Fibroblast of skin of right quadriceps (primary cell): Measurements from ENCODE around the gene SRGAP3.
"Not testable (repeated sequence)": the region's sequence is repeated elsewhere in the genome, so short reads cannot be mapped to it uniquely, and the experiment has no call there.

Experiments used
- DNase-seq: peaks from one replicate; pipeline ENCODE4 v3.0.0-alpha.2; 2013

The SRGAP3 gene

GRCh38 chr3:9249273-9250192 lies at the start of gene SRGAP3:
SRGAP3 (minus strand) TSS chr3:9249646; CDS start chr3:9248951, 695 bp downstream.
- peak; percentile 88 for DNase-seq

- peak; percentile 48 for DNase-seq
Measured at GRCh38 chr3:9298236-9298635, 48.8 kb upstream of the SRGAP3 start.

- DNase-seq = no peak
Measured at GRCh38 chr3:9296241-9296640, 46.8 kb upstream of the SRGAP3 start.

DNA sequence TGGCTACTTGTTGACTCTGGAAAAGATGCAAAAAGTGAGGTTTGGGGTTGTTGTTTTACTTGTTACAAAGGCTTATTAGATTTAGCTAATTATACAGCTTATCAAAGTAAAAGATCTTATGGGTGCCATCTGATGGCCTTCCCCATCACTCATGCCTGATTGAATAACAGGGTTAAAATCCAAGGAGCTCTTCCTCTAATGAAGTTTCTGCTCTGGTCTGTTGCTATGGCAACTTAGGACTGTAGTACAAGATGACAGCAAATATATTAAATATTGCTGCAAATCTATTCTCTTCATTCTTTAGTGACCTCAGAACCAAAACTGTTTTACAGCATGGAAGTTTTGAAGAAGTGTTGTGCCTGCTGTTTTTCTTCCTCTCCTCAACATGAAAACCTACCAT lies 45.6 kb upstream of the SRGAP3 start:
- no peak for DNase-seq

DNA sequence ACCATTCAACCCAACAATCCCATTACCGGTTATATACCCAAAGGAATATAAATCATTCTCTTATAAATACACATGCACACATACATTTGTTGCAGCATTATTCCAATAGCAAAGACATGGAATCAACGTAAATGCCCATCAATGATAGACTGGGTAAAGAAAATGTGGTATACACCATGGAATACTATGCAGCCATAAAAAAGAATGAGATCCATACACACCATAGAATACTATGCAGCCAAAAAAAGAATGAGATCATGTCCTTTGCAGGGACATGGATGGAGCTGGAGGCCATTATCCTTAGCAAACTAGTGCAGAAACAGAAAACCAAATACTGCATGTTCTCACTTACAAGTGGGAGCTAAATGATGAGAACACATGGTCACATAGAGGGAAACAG lies 44.5 kb upstream of the SRGAP3 start:
- DNase-seq = not testable (repeated sequence)

GRCh38 chr3:9293076-9293475 lies 43.6 kb upstream of the SRGAP3 start:
- no peak for DNase-seq

- DNase-seq = no peak
Measured at GRCh38 chr3:9292516-9292915, 43.1 kb upstream of the SRGAP3 start.

GRCh38 chr3:9291821-9292410 lies 42.5 kb upstream of the SRGAP3 start:
- DNase-seq = peak; percentile 74

DNA sequence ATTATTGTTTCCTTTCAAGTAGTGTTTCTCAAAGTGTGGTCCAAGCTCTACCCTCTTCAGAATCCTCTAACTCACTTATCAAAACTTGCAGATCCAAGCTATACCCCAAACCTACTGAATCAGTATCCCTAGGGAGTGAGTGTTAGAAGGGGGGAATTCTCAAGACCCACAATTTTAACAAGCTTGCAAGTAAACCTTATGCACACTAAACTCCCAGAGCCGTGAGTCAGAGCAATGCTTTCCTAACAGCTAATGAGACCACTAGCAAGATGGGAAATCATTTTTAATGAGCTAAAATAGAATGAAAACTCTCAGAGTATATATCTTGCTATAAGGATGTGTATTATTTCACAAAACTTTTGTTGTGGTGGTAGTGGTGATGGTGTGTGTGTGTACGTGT lies 41.1 kb upstream of the SRGAP3 start:
- peak; percentile 76 for DNase-seq

DNA sequence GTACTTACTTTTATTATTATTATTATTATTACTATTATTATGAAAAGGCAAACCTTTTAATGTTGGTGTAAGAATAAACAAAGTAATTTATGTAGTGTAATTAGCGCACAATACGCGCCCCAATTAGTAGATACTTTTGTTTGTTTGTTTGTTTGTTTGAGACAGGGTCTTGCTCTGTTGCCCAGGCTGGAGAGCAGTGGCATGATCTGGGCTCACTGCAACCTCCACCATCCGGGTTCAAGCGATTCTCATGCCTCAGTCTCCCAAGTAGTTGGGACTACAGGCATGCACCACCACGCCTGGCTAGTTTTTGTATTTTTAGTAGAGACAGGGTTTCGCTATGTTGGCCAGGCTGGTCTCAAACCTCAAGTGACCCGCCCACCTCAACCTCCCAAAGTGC lies 32.1 kb upstream of the SRGAP3 start:
- not testable (repeated sequence) for DNase-seq

DNA sequence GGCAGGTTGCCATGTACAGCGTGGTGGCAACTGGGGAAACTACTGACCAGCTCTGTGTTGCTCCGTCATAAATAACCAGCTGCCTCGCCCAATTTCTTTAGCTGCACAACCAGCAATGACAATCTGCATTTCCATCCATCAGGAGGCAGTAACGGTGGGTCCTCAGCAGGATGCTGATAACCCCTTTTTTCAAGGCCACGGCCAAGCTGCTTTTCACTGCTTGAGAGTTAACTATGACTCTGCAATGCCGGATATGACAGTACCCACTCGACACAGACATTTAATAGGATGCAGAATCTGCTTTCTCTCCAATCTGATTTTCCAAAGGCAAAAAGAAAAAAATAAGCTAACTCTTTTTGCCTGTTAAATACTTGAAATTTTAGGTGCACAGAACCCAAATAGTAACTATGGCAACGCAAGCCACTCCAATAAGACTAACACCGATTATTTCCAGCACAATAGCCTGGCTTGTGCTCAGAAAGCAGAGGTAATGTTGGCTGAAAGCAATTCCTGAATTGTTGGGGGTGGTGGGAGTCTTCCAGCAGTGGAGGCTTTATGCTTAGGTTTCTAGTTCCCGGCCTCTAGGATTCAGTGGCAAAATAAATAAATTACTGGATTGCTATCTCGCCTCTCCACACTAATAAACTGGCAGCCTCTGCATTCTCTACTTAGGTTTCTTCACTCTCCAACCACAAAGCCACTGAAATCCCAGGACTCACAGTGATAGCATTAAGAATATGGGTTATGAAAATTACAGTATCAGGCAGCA lies 31.2 kb upstream of the SRGAP3 start:
- peak; percentile 46 for DNase-seq

DNA sequence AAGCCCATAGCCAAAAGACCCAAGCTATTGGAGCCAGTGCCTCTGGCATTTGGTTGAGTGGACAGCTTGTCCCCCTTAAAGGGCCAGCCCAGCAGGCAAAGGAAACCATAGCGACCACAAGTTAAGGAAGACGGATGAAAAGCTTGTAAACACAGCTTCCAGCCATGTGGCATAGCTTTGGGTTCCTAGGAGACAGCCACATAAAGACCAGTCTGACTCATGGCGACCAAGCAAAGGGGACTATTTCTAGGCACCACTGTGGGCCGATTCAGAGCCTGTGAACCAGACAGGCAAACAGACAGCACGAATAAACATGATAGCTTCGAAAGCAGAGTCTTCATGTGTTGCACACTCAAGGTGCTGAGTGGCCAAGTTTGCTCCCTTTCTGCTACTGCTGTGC lies 30.5 kb upstream of the SRGAP3 start:
- DNase-seq = peak; percentile 65

GRCh38 chr3:9278498-9278897 lies 29.1 kb upstream of the SRGAP3 start:
- no peak for DNase-seq

DNA sequence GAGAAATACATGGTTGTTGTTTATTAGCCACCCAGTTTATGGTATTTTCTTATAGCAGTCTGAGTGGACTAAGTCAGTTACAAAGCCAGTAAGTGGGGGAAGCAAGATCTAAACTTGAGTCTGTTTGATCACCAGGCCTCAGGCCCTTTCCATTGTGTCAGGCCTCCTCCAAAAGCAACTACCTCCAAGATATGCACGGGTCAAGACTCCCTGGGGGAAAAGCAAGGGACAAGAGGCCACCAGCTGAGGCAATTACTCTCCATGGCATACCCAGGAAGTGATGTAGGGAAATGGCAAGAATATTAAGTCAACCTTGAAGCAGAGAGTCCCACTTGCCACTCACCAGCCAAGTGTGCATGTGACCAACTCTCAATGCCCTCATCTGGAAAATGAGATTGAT lies 28.6 kb upstream of the SRGAP3 start:
- no peak for DNase-seq

- no peak for DNase-seq
Measured at GRCh38 chr3:9276761-9277370, 27.4 kb upstream of the SRGAP3 start.

DNA sequence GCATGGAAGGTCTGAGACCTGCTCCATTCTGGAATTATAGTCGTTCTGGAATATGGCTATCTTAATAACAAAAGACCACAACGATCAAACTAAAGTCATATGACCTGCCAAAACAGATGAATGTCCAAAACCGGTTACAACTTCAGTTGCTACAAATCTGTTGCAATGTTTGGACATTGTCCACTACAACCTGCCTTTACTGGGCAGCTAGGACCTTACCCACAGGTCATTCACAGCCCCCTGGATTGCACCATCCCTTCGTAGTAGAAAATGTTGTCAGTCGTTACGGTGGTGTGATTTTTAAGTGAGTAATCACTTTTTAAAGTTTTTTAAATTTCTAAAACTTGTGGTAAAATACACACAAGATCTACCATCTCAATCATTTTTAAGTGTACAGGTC lies 22.5 kb upstream of the SRGAP3 start:
- DNase-seq = no peak

GRCh38 chr3:9270704-9271103 lies 21.3 kb upstream of the SRGAP3 start:
- no peak for DNase-seq

GRCh38 chr3:9266716-9267115 lies 17.3 kb upstream of the SRGAP3 start:
- DNase-seq = no peak

DNA sequence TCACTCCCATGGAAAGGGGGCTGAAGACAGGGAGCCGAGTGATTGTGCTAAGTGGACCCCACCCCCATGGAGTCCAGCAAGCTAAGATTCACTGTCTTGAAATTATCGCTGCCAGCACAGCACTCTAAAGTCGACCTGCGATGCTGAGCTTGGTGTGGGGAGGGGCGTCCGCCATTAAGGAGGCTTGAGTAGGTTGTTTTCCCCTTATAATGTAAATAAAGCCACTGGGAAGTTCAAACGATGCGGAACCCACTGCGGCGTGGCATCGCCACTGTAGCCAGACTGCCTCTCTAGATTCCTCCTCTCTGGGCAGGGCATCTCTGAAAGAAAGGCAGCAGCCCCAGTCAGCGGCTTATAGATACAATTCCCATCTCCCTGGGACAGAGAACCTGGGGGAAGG lies 10.9 kb upstream of the SRGAP3 start:
- DNase-seq = no peak

- DNase-seq = no peak
Measured at GRCh38 chr3:9257092-9257491, 7.6 kb upstream of the SRGAP3 start.

DNA sequence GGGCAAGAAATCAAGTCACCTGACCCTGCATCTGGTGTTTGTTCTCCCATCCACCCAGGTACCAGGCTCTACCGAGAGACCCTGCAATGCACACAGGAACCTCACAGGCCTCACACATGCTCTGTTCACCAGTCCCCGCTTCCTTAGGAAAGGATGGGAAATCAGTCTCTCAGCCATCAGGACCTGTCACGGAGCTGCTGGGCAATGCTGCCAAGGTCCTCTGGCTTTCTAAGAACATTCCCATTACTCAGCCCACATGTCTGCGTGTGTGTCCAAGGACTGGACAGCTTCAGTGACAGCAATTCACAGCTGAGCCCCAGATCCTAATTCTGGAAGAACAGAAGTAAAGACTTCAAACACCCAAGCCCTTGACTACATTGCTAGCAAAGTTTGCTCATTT lies 6.5 kb upstream of the SRGAP3 start:
- no peak for DNase-seq

DNA sequence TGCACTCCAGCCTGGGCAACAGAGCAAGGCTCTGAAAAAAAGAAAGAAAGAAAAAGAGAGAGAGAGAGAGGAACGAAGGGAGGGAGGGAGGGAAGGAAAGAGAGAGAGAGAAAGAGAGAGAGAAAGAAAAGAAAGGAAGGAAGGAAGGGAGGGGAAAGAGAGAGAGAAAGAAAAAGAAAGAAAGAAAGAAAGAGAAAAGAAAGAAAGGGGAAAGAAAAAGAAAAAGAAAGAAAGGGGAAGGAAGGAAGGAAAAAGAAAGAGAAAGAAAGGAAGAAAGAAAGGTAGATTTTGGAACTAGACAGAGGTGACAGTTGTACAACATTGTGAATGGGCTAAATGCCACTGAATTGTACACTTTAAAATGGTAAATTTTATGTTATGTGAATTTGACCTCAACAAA lies 5.3 kb upstream of the SRGAP3 start:
- DNase-seq = no peak

DNA sequence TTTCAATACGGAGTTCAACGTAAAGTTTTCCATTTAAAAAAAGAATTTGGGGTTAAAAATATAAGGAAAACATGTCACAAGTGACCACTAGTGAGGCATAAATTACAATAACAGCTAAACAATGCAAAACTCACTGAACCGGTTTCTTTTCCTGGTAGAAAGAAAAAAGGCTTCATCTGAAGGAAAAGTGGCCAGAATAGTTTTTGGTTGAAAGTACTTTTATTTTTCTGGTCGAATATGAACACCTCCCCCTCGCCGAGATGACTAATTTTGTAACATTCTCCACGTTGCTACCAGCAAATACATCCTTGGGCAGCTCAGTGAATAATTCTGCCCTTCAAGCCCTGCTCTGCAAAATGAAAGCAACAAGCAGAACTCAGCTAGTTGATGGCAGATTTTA lies 3.9 kb upstream of the SRGAP3 start:
- peak; percentile 22 for DNase-seq
